ENCODE data around the gene PDX1.

Gene PDX1

DNA sequence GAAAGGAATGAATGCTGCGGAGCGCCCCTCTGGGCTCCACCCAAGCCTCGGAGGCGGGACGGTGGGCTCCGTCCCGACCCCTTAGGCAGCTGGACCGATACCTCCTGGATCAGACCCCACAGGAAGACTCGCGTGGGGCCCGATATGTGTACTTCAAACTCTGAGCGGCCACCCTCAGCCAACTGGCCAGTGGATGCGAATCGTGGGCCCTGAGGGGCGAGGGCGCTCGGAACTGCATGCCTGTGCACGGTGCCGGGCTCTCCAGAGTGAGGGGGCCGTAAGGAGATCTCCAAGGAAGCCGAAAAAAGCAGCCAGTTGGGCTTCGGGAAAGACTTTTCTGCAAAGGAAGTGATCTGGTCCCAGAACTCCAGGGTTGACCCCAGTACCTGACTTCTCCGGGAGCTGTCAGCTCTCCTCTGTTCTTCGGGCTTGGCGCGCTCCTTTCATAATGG is 8.6 kb downstream of the PDX1 start:
- TF ChIP-seq, protein P1, sequence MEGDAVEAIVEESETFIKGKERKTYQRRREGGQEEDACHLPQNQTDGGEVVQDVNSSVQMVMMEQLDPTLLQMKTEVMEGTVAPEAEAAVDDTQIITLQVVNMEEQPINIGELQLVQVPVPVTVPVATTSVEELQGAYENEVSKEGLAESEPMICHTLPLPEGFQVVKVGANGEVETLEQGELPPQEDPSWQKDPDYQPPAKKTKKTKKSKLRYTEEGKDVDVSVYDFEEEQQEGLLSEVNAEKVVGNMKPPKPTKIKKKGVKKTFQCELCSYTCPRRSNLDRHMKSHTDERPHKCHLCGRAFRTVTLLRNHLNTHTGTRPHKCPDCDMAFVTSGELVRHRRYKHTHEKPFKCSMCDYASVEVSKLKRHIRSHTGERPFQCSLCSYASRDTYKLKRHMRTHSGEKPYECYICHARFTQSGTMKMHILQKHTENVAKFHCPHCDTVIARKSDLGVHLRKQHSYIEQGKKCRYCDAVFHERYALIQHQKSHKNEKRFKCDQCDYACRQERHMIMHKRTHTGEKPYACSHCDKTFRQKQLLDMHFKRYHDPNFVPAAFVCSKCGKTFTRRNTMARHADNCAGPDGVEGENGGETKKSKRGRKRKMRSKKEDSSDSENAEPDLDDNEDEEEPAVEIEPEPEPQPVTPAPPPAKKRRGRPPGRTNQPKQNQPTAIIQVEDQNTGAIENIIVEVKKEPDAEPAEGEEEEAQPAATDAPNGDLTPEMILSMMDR (IDR thresholded peaks at IDR 0.05; ENCODE audit: low read depth, low read length), result no peak
- no peak for DNase-seq (ENCODE audit: extremely low read depth, low read depth)

DNA sequence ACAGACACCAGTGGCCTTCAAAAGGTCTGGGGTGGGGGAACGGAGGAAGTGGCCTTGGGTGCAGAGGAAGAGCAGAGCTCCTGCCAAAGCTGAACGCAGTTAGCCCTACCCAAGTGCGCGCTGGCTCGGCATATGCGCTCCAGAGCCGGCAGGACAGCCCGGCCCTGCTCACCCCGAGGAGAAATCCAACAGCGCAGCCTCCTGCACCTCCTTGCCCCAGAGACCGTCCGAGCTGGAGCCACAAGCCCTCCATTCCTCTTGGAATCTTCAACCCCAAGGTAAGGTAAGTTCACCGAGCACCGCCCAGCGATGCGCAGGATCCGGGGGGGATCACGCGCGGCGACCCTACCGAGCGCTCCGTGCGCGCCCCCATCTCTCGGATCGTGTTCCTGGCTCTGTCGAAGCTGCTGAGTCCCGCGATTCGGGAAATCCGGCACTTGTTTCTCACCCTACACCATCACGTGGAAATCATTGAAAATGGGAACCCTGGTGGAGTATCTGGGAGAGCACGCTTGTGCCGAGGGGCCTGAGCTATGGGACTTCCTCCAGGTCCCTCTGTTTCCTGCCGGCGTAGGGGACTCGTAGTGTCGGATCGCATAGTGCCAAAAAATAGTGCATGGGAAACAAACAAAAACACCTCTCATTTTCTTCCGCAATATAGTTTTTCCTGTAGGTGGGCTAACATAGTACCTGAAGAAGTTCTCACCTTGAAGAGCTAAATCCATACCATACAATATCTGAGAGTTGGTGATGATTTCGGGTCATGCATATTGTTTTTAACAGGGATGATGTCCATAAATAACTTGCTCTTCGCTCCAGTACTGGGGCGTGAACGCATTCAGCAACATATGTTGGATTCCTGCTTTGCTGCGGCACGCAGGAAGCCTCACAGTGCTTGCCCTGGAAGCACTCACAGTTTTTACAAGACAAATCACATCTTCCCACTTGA is 9.3 kb downstream of the PDX1 start:
- TF ChIP-seq, protein P1 (IDR thresholded peaks at IDR 0.05; ENCODE audit: low read depth, low read length), result no peak
- no peak for DNase-seq (ENCODE audit: extremely low read depth, low read depth)

DNA sequence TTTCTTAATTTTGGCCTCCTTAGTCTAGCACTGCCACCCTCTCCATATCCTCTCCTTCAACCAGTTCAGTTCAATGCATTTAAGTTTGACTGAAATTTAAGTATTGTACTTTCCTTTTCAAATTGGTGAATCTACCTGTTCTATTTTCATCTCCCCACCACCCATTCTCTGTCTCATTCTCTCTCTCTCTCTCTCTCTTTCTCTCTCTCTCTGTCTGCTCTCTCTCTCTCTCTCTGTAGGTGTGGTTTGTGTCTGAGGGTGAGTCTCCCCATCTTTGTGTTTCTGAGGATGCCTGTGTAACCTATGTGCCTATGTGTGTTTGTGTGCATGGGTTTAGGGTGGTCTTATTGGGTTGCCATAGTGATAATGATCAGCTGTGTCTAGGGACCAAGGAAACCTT is 10.1 kb downstream of the PDX1 start:
- no peak for DNase-seq (ENCODE audit: extremely low read depth, low read depth)
- TF ChIP-seq, protein P1 (IDR thresholded peaks at IDR 0.05; ENCODE audit: low read depth, low read length), result no peak

DNA sequence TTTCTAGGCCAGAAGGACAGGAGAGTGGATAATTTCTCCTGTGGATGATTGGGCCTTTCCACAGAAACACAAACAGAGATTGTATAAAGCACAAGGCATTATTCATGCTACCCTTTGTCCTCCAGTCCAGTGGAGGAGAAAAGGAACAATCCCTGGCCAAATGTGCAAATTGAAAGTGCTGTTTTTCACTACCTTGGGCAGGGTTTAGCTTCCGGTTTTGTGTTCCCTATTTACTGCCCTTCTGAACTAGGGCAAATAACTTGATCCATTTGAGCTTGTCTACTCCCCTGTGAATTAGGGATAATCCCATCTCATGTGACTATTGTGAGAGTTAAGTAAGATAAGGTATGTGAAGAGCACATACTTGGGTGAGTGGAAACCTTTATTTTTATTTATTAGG is 13.3 kb downstream of the PDX1 start:
- no peak for DNase-seq (ENCODE audit: extremely low read depth, low read depth)
- TF ChIP-seq, protein P1 (IDR thresholded peaks at IDR 0.05; ENCODE audit: low read depth, low read length), result no peak

DNA sequence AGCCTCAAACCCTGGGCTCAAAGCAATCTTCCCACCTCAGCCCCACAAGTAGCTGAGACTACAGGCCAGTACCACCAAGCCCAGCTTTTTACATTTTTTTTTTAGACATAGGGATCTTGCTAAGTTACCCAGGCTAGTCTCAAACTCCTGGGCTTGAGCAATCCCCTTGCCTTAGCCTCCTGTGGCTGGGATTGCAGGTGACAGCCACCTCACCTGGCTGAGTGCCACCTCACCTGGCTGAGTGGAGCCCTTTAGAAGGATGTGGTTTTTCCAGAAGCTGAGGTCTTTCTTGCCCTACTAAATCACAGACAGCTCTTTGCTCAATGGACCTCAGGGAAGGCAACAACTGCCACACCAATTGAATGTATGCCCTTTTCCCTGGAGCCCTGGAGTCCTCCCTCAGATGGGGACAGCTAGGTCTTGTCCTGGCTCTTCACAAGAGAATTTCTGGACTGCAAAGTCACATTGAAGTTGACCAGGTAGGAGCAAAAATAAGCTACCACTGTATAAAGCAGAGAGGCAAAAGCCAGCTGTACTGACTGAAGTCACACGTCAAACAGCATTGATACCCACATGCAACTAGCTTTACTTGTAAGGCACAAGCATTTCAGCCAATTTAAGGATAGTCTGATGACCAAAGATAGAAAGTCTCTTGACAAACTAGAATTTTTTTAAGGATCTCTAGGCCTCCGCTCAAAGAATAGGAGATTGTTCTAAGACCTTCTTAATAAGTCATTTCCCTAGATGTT is 14.0 kb downstream of the PDX1 start:
- TF ChIP-seq, protein P1 (IDR thresholded peaks at IDR 0.05; ENCODE audit: low read depth, low read length), result no peak

DNA sequence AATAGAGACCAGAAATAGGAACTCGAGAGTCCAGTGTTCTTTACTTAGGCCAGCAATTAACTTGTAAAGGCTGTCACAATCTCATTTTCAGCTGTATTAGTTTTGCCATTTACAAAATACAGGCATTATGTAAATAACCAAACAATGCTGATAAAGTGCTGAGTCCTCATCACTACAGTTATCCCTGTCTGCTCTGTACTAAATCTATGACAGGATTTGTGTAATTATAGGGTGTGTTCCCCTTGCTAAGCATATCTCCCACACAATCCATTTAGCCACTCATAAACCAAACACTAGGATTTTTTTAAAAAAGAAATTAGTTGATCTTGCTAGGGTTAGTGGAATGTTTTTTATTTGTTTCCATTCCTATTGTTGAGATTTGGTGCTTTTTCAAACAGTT is 23.2 kb downstream of the PDX1 start:
- TF ChIP-seq, protein P1 (IDR thresholded peaks at IDR 0.05; ENCODE audit: low read depth, low read length), result no peak
- DNase-seq (ENCODE audit: extremely low read depth, low read depth), result no peak

More for the DNA sequence above, 14.0 kb downstream of the PDX1 start:
- DNase-seq (ENCODE audit: extremely low read depth, low read depth), result no peak

All from AG09319 (cell line).